ENCODE data around the gene PTPN18. TPM values are rescaled to one million over a fixed set of nuclear protein-coding genes. Genes with fewer than 3 reads are reported as not detected.

Gene PTPN18
- total and polyA plus RNA-seq, 2 donors (not counting 3 experiments of a cell fraction or from before 2014, with no cell fraction given), result 39.4 to 39.6 TPM

GRCh38 chr2:130313812-130314334 lies 42.0 kb upstream of the PTPN18 start:
- no TSS peak for BruUV-seq (replicated peaks)
- H3K9me1 ChIP-seq (replicated peaks; ENCODE audit: control insufficient read depth, extremely low read depth, insufficient read depth, low read length), result no peaks in the 10 kb centered on the region
- H3K9ac ChIP-seq (replicated peaks; ENCODE audit: extremely low read depth, insufficient read depth, low read length), result no peak overlapping the region
- no peak overlapping the region for H2AFZ ChIP-seq (ENCODE audit: low read depth, low read length)
- H3K9me3 ChIP-seq (replicated peaks; ENCODE audit: control insufficient read depth, insufficient read depth, low read length), result no peaks in the 10 kb centered on the region
- ChIA-PET POLR2A (no interaction called here), CTCF (interaction anchor here (0.8 kb wide), 1 partner anchor 19 kb away, joined by 4 read pairs; no protein-coding TSS in a partner anchor)
- no peaks in the 10 kb centered on the region for H3K36me3 ChIP-seq (ENCODE audit: control insufficient read depth in 2 of 2, extremely low read depth in 1 of 2, insufficient read depth in 2 of 2, low read length in 2 of 2)
- TF ChIP-seq FOS (IDR thresholded peaks at IDR 0.05; ENCODE audit: borderline replicate concordance, insufficient read depth, low read length) (no peak), MYC (IDR thresholded peaks at IDR 0.05; ENCODE audit: low read depth, low read length) (no peak), POLR2A (IDR thresholded peaks at IDR 0.05; ENCODE audit: low read depth, low read length) (no peak), EZH2 (IDR thresholded peaks at IDR 0.05; ENCODE audit: borderline replicate concordance, low read depth, low read length, severe bottlenecking) (no peak), JUN (IDR thresholded peaks at IDR 0.05; ENCODE audit: borderline replicate concordance, insufficient read depth, insufficient read length, low read depth) (no peak), CTCF (IDR thresholded peaks at IDR 0.05; ENCODE audit: extremely low read depth in 1 of 2, insufficient read depth in 1 of 2, low read depth in 1 of 2, low read length in 2 of 2) (no peak)
- H4K20me1 ChIP-seq (replicated peaks; ENCODE audit: control insufficient read depth, extremely low read depth, insufficient read depth, low read length), result no peaks in the 10 kb centered on the region
- no peak overlapping the region for H3K4me2 ChIP-seq (ENCODE audit: insufficient read depth, low read length)
- intact Hi-C loops (cut with micrococcal nuclease) (no loop called here), dilution Hi-C loops (cut with MboI; ENCODE audit: extremely low pct_ligation_motif_present, low sequenced_read_pairs) (no loop called here)
- H3K79me2 ChIP-seq (ENCODE audit: control insufficient read depth, insufficient read depth, low read length), result no peaks in the 10 kb centered on the region
- no peaks in the 10 kb centered on the region for H3K4me1 ChIP-seq (ENCODE audit: control insufficient read depth, extremely low read depth, insufficient read depth, low read length)
- DNase-seq (ENCODE audit: low read depth, low spot score) (no peak), FAIRE-seq (no peak)
- H3K27me3 ChIP-seq (ENCODE audit: control insufficient read depth in 2 of 2, insufficient read depth in 2 of 2, low read length in 2 of 2), result no peaks in the 10 kb centered on the region
- H3K4me3 ChIP-seq (replicated peaks in 1 of 3; ENCODE audit: insufficient read depth in 1 of 3, low read depth in 1 of 3, low read length in 3 of 3), result no peak overlapping the region
- no peak overlapping the region for H3K27ac ChIP-seq (ENCODE audit: insufficient read depth, low read depth, low read length)

DNA sequence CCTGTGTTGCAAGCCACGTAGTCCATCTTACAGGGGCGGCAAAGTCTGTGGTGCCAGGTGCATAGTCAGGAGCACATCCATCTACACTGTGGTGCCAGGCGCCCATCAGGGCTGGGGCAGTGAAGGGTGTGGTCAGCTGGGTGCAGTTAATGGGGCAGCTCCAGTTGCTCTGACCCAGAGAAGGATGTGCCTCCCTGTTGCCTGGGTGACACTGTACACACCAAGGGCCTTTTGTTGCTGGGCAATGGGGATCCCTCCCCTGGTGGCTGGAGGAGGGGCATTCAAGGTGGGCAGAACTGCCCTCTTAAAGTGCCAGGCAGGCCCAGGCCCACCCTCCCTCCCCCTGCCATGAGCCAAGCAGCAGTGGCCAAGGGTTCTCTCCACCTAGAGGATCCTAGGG lies 41.5 kb upstream of the PTPN18 start:
- DNase-seq (ENCODE audit: low read depth, low spot score) (no peak), FAIRE-seq (no peak)
- intact Hi-C loops (cut with micrococcal nuclease) (no loop called here), dilution Hi-C loops (cut with MboI; ENCODE audit: extremely low pct_ligation_motif_present, low sequenced_read_pairs) (no loop called here)
- H3K79me2 ChIP-seq (ENCODE audit: control insufficient read depth, insufficient read depth, low read length), result no peaks in the 10 kb centered on the region
- H3K4me2 ChIP-seq (ENCODE audit: insufficient read depth, low read length), result no peak overlapping the region
- H3K27ac ChIP-seq (ENCODE audit: insufficient read depth, low read depth, low read length), result no peak overlapping the region
- no peaks in the 10 kb centered on the region for H3K27me3 ChIP-seq (ENCODE audit: control insufficient read depth in 2 of 2, insufficient read depth in 2 of 2, low read length in 2 of 2)
- H3K9ac ChIP-seq (replicated peaks; ENCODE audit: extremely low read depth, insufficient read depth, low read length), result no peak overlapping the region
- TF ChIP-seq POLR2AphosphoS5 (IDR thresholded peaks at IDR 0.05; ENCODE audit: insufficient read depth, low read depth, low read length) (no peak), EZH2 (IDR thresholded peaks at IDR 0.05; ENCODE audit: borderline replicate concordance, low read depth, low read length, severe bottlenecking) (no peak)
- no peak overlapping the region for H2AFZ ChIP-seq (ENCODE audit: low read depth, low read length)
- H3K9me3 ChIP-seq (replicated peaks; ENCODE audit: control insufficient read depth, insufficient read depth, low read length), result no peaks in the 10 kb centered on the region
- no TSS peak for BruUV-seq (replicated peaks)
- no peaks in the 10 kb centered on the region for H3K4me1 ChIP-seq (ENCODE audit: control insufficient read depth, extremely low read depth, insufficient read depth, low read length)
- no peaks in the 10 kb centered on the region for H3K9me1 ChIP-seq (replicated peaks; ENCODE audit: control insufficient read depth, extremely low read depth, insufficient read depth, low read length)
- H3K36me3 ChIP-seq (ENCODE audit: control insufficient read depth in 2 of 2, extremely low read depth in 1 of 2, insufficient read depth in 2 of 2, low read length in 2 of 2), result no peaks in the 10 kb centered on the region
- no peaks in the 10 kb centered on the region for H4K20me1 ChIP-seq (replicated peaks; ENCODE audit: control insufficient read depth, extremely low read depth, insufficient read depth, low read length)
- ChIA-PET POLR2A (no interaction called here), CTCF (no interaction called here)
- H3K4me3 ChIP-seq (replicated peaks in 1 of 3; ENCODE audit: insufficient read depth in 1 of 3, low read depth in 1 of 3, low read length in 3 of 3), result no peak overlapping the region
